ENCODE data around the gene RFX2.
A peak's percentile ranks its signal among the peaks of the same experiment; 100 is the strongest.
"Not testable (repeated sequence)": the region's sequence is repeated elsewhere in the genome, so short reads cannot be mapped to it uniquely, and the experiment has no call there.

RFX2 gene

GRCh38 chr19:6110360-6110977 lies at the start of gene RFX2:
TSS of gene RFX2 (minus strand) at chr19:6110500. CDS start at chr19:6047496, 63,004 bp downstream.
- peak; percentile 98 for DNase-seq

- DNase-seq, result no peak
These were observed 45.7 kb upstream of the RFX2 start for GRCh38 chr19:6156033-6156432.

- DNase-seq, result no peak
These were observed 40.0 kb upstream of the RFX2 start for GRCh38 chr19:6150289-6150688.

- no peak for DNase-seq
These were observed 30.9 kb upstream of the RFX2 start for GRCh38 chr19:6141217-6141616.

- no peak for DNase-seq
These were observed 28.2 kb upstream of the RFX2 start for GRCh38 chr19:6138511-6138910.

- no peak for DNase-seq
These were observed 27.8 kb upstream of the RFX2 start for GRCh38 chr19:6138066-6138465.

GRCh38 chr19:6133231-6133630 lies 22.9 kb upstream of the RFX2 start:
- DNase-seq, result no peak

- DNase-seq, result no peak
These were observed 22.2 kb upstream of the RFX2 start for GRCh38 chr19:6132482-6132881.

- DNase-seq, result no peak
These were observed 17.5 kb upstream of the RFX2 start for GRCh38 chr19:6127716-6128335.

GRCh38 chr19:6126335-6126974 lies 16.2 kb upstream of the RFX2 start:
- no peak for DNase-seq

GRCh38 chr19:6125571-6125989 lies 15.3 kb upstream of the RFX2 start:
- peak; percentile 67 for DNase-seq

- no peak for DNase-seq
These were observed 8.7 kb upstream of the RFX2 start for GRCh38 chr19:6119031-6119430.

GRCh38 chr19:6118043-6118442 lies 7.7 kb upstream of the RFX2 start:
- DNase-seq, result no peak

- no peak for DNase-seq
These were observed 7.2 kb upstream of the RFX2 start for GRCh38 chr19:6117534-6117933.

- no peak for DNase-seq
These were observed 6.6 kb upstream of the RFX2 start for GRCh38 chr19:6116749-6117430.

GRCh38 chr19:6115992-6116391 lies 5.7 kb upstream of the RFX2 start:
- no peak for DNase-seq

GRCh38 chr19:6113616-6114188 lies 3.4 kb upstream of the RFX2 start:
- DNase-seq, result no peak

GRCh38 chr19:6109947-6110346 lies 353 bp downstream of the RFX2 start:
- no peak for DNase-seq

- DNase-seq, result peak; percentile 28
These were observed 1.3 kb downstream of the RFX2 start for GRCh38 chr19:6108721-6109633.

GRCh38 chr19:6106643-6107294 lies 3.5 kb downstream of the RFX2 start:
- not testable (repeated sequence) for DNase-seq

- DNase-seq, result no peak
These were observed 4.9 kb downstream of the RFX2 start for GRCh38 chr19:6105444-6105843.

GRCh38 chr19:6103894-6104293 lies 6.4 kb downstream of the RFX2 start:
- no peak for DNase-seq
